HG03571 (cell line): ENCODE results near the gene STAG1.
"Not testable (repeated sequence)": the region's sequence is repeated elsewhere in the genome, so short reads cannot be mapped to it uniquely, and the experiment has no call there.

Experiments used
- ATAC-seq: cut with Tn5 transposase; IDR thresholded peaks from one replicate; pipeline ENCODE4 v1.9.1; 2021; ENCODE audit not compliant: unreplicated experiment

STAG1 gene

DNA sequence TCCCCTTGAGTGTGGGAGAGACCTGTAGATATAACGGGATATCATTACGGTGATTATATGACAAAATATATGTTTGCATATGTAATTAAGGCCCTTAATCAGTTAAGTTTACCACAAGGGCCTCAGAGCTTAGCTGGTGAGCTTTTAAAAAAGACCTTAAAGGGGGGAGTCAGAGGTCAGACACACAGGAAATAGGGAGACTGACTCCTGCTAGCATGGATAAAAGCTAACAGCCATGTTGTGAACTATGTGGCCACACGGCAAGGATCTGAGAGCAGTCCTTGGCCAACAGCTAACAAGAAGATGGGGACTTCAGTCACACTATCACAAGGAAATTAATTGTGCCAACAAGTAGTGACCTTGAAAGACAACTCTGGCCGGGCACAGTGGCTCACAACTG is 3.1 kb downstream of the STAG1 start:
- ATAC-seq: no peak

DNA sequence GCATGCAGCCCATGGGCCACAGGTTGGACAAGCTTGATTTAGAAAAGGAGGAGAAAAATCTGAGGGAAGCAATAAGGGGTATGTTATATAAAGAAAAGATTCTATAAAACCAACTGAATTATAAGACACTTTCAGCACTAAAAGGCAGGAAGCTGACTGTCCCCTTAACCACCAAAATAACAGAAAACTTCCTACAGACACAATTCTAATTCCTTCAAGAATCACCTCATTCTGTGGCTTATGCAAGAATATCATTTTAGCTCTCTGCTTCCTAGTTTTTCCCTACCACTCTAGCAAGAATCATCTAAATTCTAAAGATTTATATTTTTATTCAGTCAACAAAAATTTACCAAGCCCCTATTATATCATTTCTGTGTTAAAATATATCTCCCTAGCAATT is 6.3 kb downstream of the STAG1 start:
- ATAC-seq: no peak

DNA sequence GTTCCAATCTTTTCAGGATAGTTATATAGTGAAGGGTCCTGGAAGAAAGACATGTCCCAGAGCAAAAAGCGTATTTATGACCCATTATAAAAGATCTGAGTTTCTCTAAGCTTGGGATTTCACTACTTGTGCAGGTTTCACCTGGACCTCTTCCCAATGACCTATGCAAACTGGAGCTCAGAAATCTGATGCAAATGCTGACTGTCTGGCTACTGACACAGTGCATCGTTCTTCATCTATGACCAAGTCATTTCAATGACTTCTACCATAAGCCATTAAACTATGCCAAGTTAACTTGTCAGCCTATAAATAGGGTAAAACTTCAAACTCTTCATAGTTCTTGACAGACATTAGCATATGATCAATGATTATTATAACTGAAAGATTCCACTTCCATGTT is 11.1 kb downstream of the STAG1 start:
- no peak for ATAC-seq

DNA sequence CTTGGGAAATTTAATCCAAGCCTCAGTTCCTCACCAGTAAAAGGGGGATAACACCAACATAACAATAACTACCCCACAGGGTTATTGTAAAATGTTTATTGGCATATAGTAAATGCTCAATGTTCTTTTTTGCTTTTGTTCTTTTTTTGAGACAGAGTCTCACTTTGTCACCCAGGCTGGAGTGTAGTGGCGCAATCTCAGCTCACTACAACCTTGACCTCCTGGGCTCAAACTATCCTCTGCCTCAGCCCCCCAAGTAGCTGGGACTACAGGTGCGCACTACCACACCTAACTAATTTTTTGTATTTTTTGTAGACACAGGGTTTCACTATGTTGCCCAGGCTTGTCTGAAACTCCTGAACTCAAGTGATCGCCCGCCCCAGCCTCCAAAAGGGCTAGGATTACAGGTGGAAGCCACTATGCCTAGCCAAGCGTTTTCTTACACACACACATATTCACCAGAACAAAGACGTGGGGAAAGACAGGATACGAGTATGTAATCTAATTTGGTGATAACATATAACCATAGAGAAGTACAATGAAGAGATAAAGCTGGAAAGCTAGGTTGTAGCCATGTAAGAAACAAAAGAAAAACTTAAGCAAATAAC is 11.7 kb downstream of the STAG1 start:
- ATAC-seq: no peak

DNA sequence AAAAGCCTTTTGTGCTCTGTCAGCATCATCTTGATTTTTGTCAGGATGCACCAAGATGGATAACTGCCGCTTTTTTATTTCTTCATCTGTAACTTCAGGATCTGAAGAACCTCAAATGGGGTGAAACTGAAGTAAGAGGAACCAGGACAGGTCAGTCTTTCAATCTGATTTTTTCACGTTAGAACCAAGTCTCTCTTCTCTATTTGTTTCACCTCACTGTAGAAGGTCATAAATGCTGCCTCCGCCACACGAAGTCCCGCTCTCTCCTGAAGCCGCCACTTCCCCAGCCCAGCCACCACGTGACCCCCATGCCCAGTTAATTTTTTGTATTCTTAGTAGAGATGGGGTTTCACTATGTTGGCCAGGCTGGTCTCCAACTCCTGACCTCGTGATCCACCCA is 15.2 kb downstream of the STAG1 start:
- not testable (repeated sequence) for ATAC-seq

DNA sequence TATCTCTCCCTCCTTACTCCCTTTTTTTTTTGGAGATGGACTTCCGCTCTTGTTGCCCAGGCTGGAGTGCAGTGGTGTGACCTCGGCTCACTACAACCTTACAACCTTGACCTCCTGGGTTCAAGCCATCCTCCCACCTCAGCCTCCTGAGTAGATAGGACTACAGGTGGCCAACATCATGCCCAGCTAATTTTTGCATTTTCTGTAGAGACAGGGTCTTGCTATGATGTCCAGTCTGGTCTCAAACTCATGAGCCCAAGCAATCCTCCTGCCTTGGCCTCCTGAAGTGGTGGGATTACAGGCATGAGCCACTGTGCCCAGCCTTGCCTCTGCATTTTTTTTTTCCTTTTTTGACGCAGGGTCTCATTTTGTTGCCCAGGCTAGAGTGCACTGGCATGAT is 17.1 kb downstream of the STAG1 start:
- ATAC-seq: no peak

DNA sequence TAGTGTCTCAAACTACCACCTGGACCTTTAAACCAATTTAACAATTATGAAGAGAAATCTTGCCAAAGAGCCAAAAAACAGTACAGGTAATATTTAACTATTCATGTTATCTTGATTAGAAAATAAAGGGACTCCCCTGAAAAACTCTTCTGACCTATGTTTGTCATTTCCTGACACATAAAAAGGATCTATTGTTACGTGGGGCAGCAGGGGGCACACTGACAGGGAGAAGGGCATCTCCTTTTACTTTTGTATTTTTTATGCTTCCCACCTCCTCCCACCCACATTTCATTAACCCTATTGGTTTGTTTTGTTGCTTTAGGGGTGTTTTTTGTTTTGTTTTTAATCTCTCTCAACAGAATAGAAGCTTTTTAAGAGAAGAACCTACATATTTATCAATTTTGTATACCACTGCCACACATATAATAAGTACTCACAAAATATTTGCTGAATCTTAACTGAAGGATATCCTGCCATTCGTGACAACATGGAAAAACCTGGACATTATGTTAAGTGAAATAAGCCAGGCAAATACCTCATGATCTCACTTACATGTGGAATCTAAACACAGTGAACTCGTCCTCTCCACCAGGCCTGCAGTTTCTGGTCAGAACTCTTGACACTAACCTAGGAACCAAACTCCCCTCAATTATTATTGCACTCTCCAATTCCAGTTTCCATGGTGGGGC is 17.7 kb downstream of the STAG1 start:
- no peak for ATAC-seq

DNA sequence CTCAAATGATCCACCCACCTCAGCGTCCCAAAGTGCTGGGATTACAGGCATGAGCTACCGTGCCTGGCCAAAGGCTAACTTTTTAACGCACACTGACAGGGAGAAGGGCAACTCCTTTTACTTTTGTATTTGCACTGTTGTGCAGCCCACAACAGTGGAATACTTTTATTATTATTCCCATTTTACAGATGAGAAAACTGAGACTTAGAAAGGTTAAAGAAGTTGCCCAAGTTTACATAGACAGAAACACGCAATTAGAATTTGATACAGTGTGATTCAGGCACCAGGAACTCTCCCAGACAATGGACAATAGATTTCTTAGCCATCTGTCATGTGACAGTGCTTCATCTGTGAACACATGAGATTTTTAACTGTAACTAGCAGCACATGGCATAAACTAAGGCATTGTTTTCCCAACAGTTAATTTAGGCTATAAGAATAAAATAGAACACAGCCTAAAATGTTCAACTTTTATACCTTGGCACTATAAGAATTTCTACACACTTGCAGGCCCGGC is 18.8 kb downstream of the STAG1 start:
- ATAC-seq: no peak

DNA sequence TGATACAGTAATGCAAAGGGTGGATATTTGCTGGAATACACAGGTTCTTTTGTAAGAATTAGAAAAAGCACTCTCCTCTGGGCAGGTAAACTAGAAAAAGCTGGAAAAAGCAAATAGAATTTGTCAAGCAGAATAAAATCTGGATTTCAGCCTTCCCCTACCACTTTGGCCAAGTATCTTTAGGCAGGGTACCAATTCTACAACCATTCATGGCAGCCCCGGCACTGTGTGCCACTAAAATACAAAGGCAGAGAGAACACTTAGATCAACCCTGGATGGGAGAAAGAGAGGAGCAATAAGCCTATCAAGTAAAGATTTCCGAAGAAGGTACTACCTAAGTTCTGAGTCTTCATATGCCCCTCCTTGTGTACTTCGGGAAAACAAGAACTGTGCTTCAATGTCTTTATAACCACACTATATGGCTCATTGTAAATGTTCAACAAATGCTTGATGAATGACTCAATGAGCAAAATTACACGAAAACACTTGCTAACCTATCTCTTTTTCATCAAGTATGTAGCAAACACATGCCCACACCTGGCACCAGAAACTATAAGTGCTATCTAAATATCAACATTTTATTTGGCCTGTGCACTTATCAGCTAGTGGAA is 20.8 kb downstream of the STAG1 start:
- no peak for ATAC-seq

DNA sequence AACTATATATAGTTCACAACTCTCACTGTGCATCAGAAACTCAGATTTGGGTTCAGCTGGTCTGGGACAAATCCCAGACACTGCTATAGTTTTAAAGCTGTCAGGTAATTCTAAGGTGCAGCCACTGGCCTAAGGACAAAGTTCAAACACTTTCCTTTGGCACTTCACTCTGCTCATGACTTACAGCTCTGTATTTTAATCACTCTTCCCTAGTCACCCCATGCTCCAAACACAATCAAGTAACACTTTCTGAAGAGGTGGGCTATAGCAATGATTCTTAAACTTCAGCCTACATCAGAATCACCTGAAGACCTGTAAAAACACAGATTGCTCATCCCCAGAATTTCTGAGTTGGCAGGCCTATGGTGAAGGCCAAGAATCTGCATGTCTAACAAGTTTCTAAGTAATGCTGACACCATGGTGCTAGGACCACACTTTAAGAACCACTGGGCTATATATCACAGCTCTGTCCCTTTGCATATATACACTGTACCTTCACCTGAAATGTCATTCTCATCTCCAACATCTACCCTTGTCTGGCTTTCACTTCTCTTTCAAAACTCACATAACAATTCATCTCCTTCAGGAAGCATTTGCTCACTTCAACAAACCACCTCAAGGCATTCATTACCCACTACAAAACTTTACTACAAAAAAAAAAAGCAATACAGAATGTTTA is 21.4 kb downstream of the STAG1 start:
- ATAC-seq: no peak

DNA sequence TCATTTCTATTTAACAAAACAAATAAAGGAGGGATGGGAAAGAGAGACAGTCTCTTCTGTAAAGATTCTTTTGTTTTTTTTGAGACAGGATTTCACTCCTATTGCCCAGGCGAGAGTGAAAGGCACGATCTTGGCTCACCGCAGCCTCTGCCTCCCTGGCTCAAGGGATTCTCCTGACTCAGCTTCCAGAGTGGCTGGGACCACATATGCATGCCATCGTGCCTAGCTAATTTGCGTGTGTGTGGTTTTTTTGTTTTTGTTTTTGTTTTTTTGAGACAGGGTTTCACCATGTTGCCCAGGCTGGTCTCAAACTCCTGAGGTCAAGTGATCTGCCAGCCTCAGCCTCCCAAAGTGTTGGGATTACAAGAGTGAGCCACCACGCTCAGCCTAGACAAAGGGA is 23.3 kb downstream of the STAG1 start:
- no peak for ATAC-seq

DNA sequence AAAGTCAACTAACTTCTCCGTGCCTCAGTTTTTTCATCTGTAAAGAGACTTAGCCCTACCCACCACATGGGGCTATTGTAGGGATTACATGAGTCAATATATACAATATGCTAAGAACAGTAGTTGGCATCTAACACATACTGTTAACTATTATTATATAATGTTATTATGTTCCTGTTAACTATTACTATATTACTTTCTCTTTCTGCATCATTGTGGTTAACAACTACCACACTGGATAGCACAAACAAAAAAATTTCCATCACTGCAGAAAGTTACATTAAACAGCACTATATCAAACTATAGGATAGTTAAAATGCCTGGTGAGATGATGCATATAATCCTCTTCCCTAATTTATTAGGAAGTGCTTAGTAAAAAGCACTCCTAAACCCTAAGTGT is 23.7 kb downstream of the STAG1 start:
- ATAC-seq: no peak

DNA sequence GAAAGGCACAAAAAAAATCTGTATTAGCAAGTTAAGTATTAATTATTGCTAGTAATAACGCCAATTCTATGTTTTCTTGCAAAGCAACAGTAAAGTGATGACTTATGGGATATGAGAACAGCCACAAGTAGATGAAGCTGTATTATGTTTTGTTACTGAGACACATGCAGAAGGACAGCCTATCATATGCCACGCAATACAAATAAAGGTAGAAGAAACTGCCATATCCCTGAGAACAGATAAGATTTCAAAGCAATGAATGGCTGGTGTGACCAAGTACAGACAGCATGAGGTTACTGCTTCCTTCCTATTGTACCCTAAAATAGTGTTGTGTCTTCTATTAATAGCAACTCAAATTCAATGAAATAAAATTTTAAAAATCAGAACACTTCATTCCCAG is 26.7 kb downstream of the STAG1 start:
- ATAC-seq: no peak

DNA sequence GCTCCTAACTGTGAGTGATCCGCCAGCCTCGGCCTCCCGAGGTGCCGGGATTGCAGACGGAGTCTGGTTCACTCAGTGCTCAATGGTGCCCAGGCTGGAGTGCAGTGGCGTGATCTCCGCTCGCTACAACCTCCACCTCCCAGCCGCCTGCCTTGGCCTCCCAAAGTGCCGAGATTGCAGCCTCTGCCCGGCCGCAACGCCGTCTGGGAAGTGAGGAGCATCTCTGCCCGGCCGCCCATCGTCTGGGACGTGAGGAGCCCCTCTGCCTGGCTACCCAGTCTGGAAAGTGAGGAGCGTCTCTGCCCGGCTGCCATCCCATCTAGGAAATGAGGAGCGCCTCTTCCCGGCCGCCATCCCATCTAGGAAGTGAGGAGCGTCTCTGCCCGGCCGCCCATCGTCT is 29.3 kb downstream of the STAG1 start:
- ATAC-seq: not testable (repeated sequence)

DNA sequence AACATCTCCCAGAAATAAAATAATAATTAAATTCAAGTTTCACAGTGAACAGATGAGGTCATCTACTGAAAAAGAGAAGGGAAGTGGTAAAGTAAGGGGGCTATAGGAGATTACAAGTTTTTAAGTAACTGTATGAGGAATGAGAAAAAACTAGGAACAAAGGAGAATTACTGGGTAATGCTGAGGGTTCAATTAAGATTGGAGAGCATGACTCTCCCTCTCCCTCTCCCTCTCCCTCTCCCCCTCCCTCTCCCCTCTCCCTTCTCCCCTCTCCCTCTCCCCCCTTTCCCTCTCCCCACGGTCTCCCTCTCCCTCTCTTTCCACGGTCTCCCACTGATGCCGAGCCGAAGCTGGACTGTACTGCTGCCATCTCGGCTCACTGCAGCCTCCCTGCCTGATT is 29.8 kb downstream of the STAG1 start:
- ATAC-seq: not testable (repeated sequence)

DNA sequence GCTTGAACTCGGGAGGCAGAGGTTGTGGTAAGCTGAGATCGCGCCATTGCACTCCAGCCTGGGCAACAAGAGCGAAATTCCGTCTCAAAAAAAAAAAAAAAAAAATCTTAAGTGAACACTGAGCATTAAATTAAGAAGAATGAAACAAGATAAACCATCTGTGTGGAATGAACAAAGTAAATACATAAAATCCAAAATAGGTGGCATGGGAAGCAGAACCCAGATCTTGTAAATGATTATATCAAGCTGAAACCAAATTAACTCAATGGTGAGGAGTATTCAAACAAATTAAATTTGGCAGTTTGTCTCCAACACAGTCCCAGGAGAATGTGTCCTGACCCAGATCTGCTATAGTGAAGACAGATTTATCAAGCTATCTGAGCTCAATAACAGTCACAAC is 32.1 kb downstream of the STAG1 start:
- no peak for ATAC-seq

DNA sequence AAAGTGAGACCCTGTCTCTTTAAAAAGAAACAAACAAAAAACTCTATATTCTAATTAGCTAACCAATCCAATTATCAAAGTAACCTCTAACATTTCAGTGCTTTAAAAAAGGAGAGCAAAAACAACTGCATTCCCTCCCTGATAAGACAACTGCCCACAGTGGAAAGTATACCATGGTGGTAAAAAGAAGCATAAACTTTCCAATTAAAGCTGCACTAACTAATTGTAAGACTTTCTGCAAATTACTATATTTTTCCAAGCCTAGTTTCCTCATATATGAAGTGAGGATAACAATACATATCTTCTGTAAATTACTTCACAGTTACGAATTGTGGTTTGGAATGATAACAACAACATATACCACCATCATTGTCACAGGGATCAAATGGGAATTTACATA is 35.5 kb downstream of the STAG1 start:
- ATAC-seq: no peak

DNA sequence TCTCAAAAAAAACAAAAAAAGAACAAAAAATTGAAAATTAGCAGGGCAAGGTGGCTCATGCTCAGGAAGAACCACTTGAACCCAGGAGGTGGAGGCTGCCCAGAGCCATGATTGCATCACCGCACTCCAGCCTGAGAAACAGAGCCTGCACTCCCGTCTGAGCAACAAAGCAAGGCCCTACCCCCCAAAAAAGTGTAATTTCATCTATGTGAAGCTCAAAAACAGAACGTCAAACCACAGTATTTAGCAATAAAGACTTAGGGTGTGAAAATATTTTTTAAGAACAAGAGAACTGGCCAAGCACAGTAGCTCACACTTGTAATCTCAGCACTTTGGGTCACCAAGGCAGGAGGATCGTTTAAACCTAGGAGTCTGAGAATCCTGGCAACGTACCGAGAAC is 38.2 kb downstream of the STAG1 start:
- ATAC-seq: no peak

DNA sequence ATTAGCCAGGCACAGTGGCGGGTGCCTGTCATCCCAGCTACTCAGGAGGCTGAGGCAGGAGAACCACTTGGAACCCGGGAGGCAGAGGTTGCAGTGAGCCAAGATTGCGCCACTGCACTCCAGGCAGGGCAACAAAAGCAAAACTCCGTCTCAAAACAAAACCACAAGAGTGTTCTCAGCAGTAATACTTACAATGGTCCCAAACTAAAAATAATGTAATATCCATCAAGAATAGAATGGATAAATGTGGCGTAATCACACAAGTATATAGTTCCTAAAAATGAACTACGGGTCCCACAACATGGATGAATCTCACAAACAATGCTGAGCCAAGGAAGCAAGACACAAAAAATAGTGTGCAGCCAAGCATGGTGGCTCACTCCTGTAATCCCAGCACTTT is 39.2 kb downstream of the STAG1 start:
- ATAC-seq: no peak

DNA sequence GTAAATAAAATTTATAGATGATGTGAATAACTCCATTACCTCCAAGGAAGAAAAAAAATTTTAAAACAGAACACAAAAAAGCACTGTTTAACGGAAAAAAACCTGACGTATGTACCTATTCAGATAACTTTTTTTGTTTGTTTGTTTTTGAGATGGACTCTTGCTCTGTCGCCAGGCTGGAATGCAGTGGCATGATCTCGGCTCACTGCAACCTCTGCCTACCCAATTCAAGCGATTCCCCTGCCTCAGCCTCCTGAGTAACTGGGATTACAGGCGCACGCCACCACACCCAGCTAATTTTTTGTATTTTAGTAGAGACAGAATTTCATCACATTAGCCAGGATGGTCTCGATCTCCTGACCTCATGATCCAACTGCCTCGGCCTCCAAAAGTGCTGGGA is 40.3 kb downstream of the STAG1 start:
- not testable (repeated sequence) for ATAC-seq

DNA sequence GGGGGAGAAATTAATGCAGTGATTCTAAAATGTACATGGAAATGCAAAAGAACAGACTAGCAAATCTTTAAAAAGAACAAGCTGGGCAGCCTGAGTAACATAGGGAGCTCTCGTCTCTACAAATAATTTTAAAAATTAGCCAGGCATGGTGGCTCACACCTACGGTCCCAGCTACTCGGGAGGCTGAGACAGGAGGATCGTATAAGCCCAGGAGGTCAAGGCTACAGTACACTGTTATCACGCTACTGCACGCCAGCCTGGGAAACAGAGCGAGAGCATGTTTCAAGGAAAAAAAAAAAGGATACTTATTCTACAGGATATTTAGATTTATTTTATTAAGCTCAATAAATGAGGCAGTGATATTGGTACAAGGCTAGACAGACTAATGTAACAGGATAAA is 40.9 kb downstream of the STAG1 start:
- ATAC-seq: no peak

DNA sequence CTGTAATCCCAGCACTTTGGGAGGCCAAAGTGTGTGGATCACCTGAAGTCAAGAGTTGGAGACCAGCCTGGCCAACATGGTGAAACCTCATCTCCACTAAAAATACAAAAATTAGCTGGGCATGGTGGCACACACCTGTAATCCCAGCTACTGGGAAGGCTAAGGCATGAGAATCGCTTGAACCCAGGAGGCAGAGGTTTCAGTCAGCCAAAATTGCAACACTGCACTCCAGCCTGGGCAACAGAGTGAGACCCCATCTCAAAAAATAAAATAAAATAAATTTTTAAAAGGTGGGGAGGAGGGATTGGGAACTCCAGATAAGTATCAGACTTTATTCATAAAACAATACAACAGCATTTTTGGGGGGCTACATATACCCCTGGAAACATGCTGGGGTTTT is 42.4 kb downstream of the STAG1 start:
- ATAC-seq: not testable (repeated sequence)
